HuH-7 (cell line): ENCODE results near the gene RBP5.

Experiments
- DNase-seq: peaks from one replicate; pipeline ENCODE4 v3.0.0; 2011; ENCODE audit warnings: low spot score

RBP5 gene

DNA sequence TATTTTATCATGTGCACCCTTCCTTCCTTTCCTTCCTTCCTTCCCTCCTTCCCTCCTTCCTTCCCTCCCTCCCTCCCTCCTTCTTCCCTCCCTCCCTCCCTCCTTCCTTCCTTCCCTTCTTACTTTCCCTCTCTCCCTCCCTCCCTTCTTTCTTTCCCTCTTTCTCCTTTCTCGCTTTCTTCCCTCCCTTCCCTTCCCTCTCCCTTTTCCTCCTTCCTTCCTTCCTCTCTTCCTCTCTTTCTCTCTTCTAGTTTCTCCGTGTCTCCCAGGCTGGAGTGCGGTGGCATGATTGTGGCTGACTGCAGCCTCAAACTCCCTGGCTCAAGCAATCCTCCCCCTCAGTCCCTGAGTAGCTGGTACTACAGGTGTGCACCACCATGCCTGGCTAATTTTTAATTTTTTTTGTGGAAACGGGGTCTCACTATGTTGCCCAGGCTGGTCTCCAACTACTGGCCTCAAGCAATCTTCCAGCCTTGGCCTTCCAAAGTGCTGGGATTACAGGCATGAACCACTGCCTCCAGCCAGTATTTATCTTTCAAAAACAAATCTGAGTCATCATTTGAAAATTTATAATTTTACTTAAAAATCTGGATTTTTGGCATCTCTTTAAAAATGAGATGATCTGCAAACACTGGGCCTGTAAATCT, 27.5 kb downstream of the RBP5 start:
- DNase-seq, result no peak

DNA sequence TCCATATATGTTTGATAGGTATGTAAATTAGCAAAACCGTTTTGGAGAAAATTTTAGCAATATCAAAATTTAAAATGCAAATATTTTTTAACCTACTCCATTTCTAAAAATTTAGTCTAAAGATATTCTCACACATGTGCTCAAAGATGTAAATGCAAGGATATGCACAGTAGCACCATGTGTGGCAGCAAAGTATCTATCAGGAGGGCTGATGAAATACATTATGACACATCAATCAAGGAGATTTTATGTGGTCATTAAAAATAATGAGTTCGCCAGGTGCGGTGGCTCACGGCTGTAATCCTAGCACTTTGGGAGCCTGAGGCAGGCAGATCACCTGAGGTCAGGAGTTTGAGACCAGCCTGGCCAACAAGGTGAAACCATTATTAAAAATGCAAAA, 28.4 kb downstream of the RBP5 start:
- DNase-seq, result no peak

DNA sequence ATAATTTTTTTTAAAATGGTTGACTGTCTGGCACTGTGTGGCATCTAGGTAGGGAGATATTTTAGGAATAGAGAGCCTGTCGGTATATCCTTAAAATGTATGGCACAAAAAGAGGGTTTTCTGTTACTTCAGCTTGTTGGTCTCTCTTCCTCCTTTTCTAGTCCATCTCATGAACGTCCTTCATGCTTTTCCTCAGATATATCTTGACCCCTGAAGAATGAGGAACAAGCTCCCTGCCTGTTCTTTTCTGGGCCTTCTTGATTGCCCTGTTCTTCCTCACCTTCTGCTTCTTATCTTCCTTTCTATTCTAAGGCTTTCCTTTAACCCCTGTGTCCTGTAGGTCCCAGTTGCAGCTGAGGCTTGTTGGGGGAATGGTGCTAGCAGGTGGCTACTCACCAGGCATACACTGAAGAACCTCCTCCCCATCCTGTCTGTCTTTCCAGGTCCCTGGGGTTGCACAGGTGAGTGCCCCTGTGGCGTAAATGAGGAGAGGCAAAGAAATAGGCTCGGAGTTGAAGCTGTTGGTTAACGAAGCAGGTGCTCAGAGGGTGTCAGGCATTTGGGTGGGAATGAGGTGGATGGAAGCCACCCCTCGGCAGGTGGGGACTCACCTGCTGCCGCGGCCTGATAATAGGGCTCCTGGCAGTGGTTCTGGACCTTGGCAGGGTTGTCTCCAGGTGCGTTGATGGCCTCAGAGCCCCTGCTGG, 29.2 kb downstream of the RBP5 start:
- DNase-seq, result no peak

DNA sequence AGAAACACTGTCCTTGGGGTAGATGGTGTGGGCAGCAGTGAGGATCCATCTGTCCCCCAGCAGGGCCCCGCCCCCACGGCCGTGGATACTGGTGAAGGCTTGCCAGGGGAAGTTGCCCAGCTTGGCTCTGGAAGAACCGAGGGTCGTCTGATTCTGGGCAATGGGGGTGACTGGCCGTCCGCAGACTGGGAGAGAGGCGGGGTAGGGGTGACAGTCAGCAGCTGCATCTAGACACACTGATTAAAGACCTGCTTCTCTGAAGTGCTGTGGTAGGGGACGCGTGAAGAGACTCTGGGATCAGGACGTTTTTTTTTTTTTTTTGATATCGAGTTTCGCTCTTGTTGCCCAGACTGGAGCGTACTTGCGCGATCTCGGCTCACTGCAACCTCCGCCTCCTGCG, 31.7 kb downstream of the RBP5 start:
- no peak for DNase-seq

DNA sequence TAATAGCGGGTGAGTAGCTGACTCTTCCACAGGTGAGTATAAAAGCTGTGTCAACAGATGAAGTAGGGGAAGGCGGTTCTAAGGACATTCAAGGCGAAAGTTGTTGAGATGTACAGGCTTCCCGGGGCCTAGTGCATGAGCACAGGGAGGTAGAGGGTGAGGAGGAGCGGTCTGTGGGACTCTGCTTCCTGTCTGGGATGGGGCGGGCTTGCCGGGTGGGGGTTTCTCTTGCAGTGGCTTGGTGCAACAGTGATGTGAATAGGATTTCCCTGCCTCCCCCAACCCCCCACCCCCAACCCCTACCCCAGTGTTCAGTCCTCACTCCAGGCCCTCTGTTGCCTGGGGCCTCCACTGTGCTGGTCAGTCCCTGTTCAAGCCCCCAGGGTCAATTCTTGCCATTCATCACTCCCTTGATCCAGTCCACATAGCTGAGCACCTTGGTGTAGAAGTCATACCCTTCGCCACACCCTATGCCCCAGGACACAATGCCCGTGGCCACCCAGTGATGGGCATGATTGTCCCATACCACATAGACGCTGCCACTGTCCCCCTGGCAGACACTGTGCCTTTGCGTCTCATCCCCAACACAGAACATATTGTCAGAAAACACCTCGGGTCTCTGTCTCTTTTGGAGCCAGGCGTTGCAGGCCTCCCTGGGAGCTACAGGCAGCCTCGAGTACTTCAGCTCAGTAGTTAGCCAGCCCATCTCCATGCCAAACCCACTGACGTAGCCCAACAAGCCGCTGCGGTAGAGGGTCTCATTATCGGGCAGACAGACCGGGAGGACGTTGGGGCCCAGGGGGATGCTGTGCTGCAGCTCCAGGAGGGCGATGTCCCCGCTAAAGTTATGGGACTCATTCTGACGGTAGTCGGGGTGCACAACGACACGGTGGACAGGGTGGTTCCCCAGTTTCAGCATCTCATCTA, 32.4 kb downstream of the RBP5 start:
- DNase-seq, result no peak

DNA sequence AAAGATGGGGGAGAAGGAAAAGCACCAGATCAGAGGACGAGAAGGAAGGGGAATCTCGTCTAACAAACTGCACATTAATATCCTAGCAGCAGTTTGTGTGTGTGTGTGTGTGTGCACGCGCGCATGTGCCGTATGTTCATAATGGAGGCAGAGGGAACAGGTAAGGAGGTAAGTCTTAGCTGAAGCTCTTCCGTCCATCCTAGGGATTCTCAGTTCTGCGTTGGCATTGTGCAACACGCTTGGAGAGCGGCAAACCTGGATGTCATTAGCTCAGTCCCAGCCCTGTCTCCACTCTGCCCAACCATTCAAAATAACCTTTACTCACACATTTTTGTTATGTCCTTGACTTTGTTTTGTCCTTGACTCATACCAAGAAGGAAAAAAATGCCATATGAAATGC, 34.8 kb downstream of the RBP5 start:
- no peak for DNase-seq

DNA sequence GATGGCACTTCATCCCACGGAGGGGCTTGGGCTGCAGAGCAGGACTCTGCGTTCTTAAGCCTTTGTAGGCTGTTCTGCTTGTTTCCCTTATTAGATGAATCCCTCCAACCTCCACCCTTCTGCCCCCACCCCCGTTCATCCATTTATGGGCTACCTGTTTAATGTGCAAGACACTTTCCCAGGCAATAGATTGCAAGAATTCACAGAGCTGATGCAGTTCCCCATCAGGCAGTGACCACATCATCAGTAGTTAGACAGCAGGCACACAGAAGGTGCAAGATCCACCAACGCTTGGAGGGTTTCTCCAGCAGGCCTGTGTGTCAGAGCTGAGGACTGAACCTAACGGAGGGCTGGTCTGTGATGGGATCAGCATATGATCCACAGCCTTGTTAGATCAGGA, 35.2 kb downstream of the RBP5 start:
- no peak for DNase-seq

DNA sequence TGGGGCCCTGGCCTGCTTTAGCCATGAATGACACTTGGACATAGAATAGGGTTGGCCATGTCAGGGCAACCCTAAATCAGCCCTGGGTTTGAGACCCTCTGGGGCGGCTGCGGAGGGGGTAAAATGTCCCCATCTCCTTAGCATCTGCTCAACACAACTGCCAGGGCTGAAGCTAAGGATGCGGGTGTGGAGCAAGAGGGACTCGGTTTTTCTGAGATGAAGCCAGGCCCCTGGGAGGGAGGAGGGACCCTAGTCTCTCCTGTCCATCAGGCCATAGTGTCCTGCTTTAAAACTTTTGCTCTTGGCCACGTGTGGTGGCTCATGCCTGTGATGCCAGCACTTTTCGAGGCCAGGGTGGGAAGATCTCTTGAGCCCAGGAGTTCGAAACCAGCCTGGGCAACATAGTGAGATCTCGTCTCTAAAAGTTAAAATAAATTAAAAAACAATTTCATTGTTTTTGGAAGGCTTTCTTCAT, 35.7 kb downstream of the RBP5 start:
- DNase-seq, result no peak

DNA sequence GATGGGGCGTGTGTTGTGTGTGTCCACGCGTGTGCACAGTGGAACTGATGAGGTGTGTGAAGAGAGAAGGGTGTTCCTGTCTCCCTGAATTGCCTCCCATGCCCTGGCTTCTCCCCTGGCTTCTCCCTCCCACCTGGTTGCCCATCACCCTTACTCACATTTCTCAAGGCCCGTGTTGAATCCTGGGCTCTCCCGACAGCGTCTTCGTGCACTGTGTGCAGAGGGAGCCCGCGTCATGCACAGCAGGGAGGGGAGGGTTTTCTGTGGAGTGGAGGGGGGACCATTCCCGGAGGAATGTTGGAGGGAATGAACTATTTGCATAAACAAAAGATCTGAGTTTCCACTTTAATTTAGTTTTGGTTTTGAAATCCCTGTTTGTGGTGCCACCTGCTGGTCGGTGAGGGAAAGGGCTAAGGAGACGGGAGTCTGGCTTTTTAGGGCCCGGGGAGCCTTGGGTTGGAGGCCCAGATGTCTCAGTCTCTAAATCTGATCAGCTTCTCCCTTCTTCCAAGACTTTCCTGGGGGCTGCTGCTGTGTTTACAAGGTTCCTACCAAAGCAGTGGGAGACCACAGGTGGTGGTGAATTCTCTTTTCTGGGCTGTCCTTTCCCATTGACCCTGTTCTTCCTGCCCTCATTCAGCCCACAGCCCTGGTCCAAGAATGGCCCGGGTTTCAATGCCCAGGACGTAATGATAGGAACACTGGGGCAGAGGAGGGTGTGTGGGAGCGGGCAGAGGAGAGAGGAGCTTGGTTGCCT, 36.3 kb downstream of the RBP5 start, which contains the start of gene C1R:
C1R (minus strand) TSS at position 217 of the 757 bp plus-strand sequence; CDS start at position 160, 57 bp downstream.
- peak; percentile 47 for DNase-seq

DNA sequence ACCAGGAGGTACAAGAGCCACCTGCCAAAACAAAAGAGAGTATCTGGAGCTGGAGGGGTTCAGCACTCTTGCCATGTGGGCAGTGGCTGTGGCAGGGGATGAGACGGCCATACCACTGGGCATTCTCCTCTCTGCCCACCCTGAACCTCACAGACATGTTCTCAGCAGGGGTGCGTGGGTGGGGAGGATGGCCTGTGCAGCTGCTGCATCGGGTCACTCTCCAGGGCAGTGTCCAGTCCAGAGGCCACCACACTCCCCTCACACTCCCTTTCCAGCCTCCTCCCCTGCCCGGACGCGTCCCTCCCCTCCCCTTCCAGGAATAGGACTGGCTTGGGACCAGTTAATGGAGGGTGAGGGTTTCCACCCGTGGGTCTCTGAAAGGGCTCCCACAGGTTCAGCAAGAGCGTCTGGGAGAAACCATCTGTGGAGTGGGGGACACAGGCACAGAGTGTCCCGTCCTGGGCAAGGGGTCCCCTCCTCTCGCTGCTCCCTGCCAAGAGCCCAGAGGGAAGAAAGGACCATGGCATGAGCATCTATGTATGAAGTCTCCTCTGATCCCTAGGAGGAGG, 36.9 kb downstream of the RBP5 start:
- no peak for DNase-seq

DNA sequence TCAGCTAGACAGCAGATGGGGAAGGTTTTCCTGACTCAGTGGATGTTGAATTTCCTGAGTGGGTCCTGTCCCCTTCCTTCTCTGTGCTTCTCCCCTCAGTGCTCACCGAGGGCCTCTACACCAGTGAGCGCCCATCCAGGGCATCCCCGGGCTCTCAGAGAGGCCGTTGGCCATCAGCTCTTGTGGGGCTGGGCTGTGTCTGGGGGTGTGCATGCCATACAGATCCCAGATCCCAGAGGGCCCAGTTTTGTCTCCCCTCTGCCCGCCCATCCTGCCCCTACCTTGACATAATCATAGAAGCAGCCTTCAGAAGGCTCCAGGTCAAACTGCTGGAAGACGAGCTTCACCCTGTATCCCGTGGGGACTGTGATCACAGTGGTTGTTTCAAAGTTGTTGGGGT, 37.5 kb downstream of the RBP5 start:
- DNase-seq, result no peak

DNA sequence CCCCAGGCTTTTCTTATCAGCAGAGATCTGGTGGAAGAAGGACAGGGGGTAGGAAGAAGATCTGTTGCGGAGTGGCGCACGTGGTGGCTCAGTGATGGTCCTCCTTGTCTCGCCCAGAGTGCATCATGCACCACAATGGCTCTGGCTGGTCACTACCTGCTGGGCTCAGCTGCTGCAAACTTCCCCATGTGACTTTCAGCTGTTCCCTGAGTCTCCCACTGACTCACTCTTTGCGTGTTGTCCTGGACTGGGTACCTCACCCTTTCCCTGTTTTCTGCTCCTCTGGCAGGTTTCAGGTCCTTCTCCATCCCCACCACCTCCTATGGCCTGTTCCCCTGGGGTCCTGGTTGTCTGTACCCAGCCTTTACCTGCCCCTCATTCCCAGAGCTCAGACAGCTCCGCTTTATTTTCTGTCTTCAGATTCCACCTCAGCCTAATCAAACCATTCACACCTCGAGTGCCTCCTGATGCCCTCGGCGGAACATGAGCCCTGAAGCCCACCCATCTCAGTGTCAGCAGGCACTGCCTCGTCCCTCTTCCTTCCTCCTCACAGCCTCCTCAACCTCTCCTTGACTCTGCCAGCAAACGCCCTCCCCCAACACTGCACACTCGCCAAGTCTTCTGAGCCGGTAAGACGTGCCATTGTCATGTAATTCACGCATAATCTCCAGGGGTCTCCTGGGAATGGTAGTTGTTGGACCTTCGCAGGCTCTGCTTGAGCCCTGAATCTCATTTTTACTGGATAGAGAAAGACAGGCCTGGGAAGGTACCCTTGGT, 38.3 kb downstream of the RBP5 start:
- no peak for DNase-seq

DNA sequence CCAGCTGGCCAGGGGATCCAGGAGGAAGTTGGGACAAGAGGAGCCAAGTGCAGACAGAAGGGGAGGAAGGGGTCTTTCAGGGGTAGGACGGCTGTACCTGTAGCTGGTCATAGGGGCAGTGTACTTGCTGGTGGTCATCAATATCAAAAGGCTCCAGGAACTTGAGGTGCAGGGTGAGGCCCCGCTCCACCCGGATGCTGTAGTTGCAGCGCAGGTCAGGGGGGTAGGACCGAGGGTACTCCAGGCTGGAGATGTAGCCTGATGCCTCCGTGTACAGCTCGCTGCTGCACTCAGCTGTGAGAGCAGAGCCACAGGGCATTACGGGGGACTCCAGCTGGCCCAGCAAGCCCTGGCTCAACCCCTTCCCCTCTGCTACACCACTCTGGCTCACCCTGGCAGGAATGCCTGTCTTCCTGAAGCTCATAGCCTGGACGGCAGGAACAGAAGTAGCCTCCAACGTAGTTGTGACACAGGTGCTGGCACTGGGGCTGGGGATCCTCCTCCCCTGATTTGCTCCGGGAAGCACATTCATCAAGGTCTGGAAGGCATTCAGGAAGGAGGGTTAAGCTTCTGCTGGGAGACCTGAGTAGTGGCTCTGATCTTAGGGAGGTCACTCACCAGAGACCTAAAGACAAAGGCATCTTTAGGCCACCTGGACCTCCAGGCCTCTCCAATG, 39.4 kb downstream of the RBP5 start:
- no peak for DNase-seq

DNA sequence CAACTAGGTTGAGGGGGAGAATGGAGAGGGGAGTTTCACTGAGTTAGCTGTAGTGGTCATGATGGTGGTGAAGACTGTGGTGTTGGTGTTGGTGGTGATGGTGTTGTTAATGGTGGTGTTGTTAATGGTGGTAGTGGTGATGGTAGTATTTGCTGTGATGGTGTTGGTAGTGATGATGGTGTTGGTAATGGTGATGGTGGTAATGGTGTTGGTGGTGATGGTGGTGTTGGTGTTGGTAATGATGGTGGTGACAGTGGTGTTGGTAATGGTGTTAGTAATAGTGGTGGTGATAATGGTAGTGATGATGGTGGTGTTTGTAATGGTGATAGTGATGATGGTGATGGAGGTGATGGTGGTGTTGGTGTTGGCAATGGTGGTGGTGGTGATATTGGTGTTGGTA, 45.6 kb downstream of the RBP5 start:
- no peak for DNase-seq

DNA sequence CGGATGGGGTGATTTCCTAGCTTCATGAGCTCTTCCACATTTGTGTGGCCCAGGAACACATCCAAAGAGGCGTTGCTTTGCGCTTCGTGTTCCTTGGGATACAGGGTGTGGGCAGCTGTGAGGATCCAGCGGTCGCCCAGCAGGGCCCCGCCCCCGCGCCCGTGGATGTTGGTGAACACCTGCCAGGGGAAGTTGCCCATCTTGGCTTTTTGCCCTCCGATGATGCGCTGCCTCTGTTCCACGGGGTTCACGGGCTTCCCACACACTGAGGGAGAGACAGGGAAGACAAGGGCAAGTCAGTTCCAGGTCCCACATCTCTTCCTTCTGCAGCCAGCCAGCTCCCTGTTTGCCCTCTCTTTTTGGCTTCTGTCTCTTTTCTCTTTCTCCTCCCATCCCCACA, 47.7 kb downstream of the RBP5 start:
- DNase-seq, result no peak

DNA sequence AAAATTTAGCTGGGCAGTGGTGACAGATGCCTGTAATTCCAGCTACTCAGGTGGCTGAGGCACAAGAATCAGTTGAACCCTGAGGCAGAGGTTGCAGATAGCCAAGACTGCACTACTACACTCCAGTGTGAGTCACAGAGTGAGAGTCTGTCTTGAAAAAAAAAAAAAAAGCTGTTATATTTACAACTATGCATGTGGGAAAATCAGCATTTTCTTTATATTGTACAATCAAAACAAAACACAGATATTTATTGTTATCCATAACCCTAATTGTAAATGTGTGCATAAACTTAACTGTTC, 48.9 kb downstream of the RBP5 start:
- DNase-seq, result no peak

DNA sequence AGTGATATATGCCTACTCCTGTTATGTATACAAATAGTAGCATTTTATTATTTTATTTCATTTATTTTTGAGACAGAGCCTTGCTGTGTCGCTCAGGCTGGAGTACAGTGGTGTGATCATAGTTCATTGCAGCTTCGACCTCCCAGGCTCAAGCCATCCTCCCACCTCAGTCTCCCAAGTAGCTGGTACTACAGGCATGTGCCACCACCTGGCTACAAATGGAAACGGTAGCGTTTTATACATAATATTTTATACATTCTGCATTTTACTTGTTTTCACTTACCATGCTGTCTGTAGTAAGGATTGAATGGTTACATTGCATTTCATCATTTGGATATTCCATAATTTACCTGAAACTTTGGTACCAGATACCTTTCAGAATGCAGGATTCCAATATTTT, 50.5 kb downstream of the RBP5 start:
- no peak for DNase-seq

DNA sequence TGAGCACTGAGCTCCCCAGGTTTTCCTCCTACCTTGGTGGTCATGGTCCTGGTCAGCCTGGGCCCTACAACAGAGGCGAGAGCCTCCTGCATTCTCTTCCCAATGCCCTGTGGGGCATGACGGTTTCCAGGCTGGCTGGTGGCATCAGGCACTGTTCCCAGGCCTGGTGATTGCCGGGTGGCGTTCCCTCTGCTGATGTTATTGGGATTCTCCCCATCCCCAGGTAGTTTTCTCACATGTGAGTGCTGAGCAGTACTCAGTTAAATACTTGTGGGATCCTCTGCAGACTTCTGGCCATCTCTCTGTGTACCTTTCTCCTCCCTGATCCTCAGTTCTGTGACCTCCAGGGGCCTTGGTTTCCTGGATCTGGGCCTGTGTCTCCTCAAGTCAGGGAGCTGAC, 52.2 kb downstream of the RBP5 start:
- DNase-seq, result no peak

DNA sequence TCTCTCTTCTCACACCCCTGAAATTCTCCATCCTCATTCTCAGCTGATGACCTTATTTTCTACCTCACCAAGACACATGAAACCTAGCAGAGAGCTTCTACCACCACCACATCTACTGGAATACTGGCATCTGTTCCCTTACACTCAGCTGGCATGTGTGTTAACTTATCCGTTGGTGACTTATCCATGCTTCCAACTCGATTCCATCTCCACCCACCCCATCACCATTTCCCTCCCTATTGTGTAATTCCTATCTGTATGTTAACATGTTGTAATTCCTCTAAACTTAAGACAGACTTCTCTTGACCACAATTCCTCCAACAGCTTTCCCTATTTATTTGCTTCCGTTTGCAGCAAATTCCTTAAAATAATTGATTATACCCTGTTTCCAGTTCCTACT, 52.8 kb downstream of the RBP5 start:
- DNase-seq, result no peak

DNA sequence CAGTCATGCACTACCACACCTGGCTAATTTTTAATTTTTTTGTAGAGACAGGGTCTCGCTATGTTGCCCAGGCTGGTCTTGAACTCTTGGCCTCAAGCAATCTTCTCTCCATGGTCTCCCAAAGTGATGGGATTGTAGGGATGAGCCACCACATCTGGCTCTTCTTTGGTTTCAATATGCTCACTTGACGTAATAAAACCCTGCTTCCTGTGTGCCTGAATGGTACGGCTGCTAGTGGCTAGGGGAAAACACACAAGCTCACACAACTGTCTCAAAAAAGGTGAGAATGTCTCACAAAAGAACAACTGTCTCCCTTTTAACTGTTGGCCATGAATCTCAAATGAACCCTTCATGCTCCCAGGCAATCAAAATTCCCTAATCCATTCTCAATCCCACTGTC, 53.2 kb downstream of the RBP5 start:
- no peak for DNase-seq

DNA sequence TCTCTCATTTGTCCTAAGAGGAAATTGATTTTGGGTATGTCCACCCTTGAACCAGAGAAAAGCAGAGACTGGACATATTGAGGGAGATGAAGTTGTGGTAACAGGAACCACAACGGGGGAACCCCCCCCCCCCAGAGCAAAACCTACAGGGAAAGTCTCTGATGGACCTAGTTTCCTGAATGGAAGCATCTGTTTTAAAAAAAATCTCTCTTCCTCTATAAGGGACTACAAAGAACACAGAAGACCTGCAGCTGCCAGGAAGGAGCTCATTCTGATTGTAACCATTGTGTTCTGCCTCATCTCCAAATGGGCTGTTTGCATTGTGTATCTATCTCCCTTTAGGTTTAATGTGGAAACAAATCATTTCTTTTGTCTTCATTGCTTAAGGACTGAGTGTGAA, 54.7 kb downstream of the RBP5 start:
- no peak for DNase-seq
